ENCODE data around the gene SLC24A5. TPM values are rescaled to one million over a fixed set of nuclear protein-coding genes. Genes with fewer than 3 reads are reported as not detected.
A peak's percentile ranks its signal among the peaks of the same experiment; 100 is the strongest.

Gene SLC24A5
- not detected for polyA plus RNA-seq (ENCODE audit: low read depth in 6 of 6)

DNA sequence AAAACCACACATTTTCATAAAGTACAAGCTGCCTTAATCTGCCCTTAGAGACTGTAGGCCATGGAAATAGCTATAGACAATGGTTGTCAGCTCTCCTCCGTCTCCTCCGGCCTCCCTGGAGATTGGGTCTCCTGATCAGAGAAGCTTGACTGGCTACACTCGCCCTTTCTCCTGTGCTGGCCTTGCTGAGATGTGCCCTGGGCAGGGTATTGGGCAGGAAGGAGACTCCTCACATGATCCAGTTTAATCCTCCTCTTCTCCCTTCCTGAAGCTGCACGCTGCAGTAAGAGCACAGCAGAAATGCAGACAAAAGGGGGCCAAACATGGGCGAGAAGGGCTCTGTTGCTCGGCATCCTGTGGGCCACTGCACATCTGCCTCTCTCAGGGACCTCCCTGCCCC, at the start of gene SLC24A5:
Gene SLC24A5, plus strand, starts transcription at position 246 of the 400 bp plus-strand sequence. Its CDS starts 55 bp downstream, at position 301.
- ATAC-seq (ENCODE audit: low read depth in 2 of 2), result no peak
- H3K4me1 Mint-ChIP-seq, result no peaks in the 10 kb centered on the region
- peaks cover under 1 to 20% (median 8%) of the 10 kb centered on the region in 3 donors for H3K27me3 Mint-ChIP-seq
- no peak within 1 kb of the TSS for H3K4me3 Mint-ChIP-seq
- no peak for DNase-seq
- no peaks in the 10 kb centered on the region for H3K36me3 Mint-ChIP-seq
- no peaks in the 10 kb centered on the region for H3K9me3 Mint-ChIP-seq
- no peak within 1 kb of the TSS for H3K27ac Mint-ChIP-seq

DNA sequence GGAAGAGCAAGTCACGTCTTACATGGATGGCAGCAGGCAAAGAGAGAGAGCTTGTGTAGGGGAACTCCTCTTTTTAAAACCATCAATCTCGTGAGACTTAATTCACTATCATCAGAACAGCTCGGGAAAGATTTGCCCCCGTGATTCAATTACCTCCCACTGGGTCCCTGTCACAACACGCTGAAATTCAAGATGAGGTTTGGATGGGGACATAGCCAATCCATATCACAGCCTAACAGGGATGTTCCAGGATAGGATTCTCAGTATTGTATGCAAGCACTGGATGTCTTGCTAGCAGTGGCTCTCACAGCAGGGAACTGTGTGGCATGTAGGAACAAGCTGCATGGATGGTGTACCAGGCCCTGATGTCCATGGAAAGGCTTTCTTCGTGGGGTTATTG, 47.8 kb upstream of the SLC24A5 start:
- Mint-ChIP-seq H3K4me3 (no peak overlapping the region), H3K27ac (peak overlapping the region in 1 of 6 donors; percentile 64), H3K27me3 (peaks cover 5 to 14% (median 12%) of the 10 kb centered on the region in 3 donors), H3K4me1 (no peaks in the 10 kb centered on the region), H3K36me3 (no peaks in the 10 kb centered on the region), H3K9me3 (peaks cover 0 to 9% (median 2%) of the 10 kb centered on the region in 7 donors)
- DNase-seq (no peak), ATAC-seq (ENCODE audit: low read depth in 2 of 2) (no peak)

DNA sequence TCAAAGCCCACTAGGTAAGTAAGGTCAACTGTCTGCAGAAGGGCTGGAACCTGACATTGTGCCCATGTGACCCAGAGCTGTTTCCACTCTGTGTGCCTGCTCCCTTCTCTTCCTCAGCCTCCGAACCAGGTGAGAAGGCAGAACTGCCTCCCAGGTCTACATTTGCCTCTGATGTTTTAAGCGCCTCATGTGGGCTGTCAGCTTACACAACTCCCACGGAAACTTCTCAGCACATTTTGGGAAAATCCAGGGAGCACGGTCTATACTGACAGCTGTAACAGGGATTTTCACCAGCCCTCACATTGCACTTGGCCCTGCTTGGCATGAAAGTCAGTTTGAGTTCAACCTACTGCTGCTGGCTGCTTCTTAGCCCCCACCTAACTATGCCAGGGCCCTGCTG, 46.9 kb upstream of the SLC24A5 start:
- Mint-ChIP-seq H3K4me3 (no peak overlapping the region), H3K9me3 (peaks cover 0 to 9% (median 2%) of the 10 kb centered on the region in 7 donors), H3K27me3 (peaks cover 6 to 14% (median 14%) of the 10 kb centered on the region in 3 donors), H3K27ac (no peak overlapping the region), H3K36me3 (no peaks in the 10 kb centered on the region), H3K4me1 (no peaks in the 10 kb centered on the region)
- DNase-seq (no peak), ATAC-seq (ENCODE audit: low read depth in 2 of 2) (no peak)

DNA sequence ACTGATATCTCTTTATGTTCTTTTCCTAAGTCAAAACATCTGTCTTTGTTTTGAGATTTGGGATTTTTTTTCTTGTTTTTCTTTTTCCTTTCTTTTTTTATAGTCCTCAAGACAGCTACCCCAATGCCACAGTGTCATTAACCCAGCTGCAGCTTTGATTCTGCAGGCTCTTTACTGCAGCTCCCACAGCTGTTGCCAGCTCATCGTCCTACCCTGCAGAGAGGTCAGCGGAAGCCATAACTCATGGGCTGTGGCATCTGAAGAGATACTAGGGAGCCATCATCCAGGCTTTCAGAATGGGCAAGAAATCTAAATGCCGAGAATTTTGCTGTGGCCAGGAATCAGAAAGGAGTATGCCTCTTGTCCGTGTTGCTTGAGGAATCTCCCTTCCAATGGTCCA, 44.3 kb upstream of the SLC24A5 start:
- H3K27ac Mint-ChIP-seq, result no peak overlapping the region
- peaks cover 0 to 9% (median 0%) of the 10 kb centered on the region in 7 donors for H3K9me3 Mint-ChIP-seq
- no peak overlapping the region for H3K4me3 Mint-ChIP-seq
- no peak for DNase-seq
- ATAC-seq (ENCODE audit: low read depth in 2 of 2), result no peak
- no peaks in the 10 kb centered on the region for H3K4me1 Mint-ChIP-seq
- H3K27me3 Mint-ChIP-seq, result peaks cover 6 to 21% (median 8%) of the 10 kb centered on the region in 3 donors
- H3K36me3 Mint-ChIP-seq, result no peaks in the 10 kb centered on the region

DNA sequence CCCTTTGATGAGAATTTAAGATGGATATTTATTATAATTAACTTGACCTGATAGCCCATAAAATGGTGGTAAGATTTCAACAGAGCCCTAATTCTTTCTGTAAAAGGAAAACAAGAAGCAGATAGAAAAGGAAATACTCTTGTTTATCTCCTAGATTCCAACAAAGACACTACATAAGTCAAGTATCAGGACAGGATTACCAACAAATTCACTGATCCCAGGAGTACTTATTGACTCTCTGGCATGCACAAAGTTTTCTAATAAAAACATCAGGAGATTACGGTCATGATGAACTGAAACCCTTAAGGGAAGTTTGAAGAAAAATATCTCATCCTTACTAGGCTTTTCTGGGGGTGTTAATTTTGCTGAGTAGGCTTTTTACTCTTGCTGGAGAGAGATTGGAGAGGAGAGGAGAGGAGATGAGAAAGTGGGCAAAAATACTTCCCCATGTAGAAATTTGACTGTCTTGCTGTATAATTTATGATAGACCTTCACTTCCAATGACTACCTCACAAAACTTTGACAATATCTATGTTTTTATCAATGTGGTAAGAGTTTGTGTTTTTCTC, 43.1 kb upstream of the SLC24A5 start:
- Mint-ChIP-seq H3K9me3 (peaks cover 0 to 14% (median 0%) of the 10 kb centered on the region in 7 donors), H3K27ac (no peak overlapping the region), H3K36me3 (no peaks in the 10 kb centered on the region), H3K27me3 (peaks cover 6 to 29% (median 8%) of the 10 kb centered on the region in 3 donors), H3K4me3 (no peak overlapping the region), H3K4me1 (no peaks in the 10 kb centered on the region)
- no peak for DNase-seq
- ATAC-seq (ENCODE audit: low read depth in 2 of 2), result no peak

DNA sequence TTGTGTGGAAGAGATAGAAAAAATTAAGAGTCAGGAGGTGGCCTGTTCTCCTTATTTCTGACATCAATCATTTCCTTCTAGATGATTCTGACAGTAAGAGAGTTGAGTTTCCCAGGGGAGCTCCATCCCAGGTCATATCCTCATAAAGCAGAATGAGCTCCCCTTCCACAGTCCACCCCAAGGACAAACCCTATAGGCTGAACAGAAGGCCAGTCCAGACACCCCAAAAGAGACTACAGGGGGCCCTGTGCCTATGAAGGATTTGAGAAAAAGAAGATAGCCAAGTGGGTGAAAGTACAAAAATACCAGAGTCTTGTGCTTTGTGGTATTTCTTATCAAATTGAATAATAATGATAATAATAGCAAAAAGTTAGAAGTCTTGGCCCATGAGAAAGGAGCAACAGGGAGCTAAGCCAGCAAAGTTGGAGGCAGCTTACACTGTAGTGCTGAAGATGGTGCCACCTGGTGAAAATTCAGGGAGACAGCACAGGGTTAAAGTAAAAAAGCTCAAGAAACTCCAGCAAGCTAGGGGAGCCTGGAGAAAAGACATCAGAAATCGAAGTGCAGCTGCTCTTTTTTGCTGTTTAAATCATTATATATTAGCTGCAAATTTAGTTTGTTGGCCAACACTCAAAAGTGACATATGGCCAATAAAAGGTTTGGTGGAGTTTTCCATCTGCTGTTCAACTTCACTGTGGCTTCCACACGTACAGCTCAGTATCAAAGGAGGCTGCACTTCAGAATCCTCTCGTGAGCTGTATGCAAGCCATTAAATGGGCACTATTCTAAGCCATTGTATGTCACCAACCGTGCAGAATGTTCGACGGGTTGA, 35.8 kb upstream of the SLC24A5 start:
- no peaks in the 10 kb centered on the region for H3K36me3 Mint-ChIP-seq
- ATAC-seq (ENCODE audit: low read depth in 2 of 2), result no peak

DNA sequence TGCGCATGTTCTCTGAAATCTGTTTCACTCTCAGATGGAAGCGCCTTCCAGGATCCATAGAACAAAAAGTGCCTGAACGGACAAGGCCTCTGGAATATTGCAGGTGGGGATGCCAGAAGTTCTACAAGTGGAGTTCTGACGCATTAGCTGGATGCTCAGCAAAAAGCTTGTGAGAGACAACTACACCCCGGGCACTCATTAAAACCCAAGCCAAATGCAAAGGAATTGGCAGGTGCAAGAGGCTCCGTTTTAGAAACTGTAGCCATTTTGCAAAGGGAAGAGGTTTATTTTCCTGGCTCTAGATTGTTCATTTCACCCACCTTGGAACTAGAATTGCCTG, 35.2 kb upstream of the SLC24A5 start:
- Mint-ChIP-seq H3K36me3 (no peaks in the 10 kb centered on the region), H3K9me3 (peaks cover 0 to 5% (median 0%) of the 10 kb centered on the region in 7 donors), H3K4me1 (no peaks in the 10 kb centered on the region), H3K4me3 (no peak overlapping the region), H3K27me3 (peaks cover 0 to 25% (median 9%) of the 10 kb centered on the region in 3 donors), H3K27ac (no peak overlapping the region)
- no peak for ATAC-seq (ENCODE audit: low read depth in 2 of 2)
- no peak for DNase-seq

More for the DNA sequence above, 35.8 kb upstream of the SLC24A5 start:
- no peak for DNase-seq
- Mint-ChIP-seq H3K4me3 (no peak overlapping the region), H3K27ac (no peak overlapping the region), H3K4me1 (no peaks in the 10 kb centered on the region), H3K9me3 (peaks cover 0 to 5% (median 0%) of the 10 kb centered on the region in 7 donors), H3K27me3 (peaks cover 0 to 23% (median 5%) of the 10 kb centered on the region in 3 donors)

DNA sequence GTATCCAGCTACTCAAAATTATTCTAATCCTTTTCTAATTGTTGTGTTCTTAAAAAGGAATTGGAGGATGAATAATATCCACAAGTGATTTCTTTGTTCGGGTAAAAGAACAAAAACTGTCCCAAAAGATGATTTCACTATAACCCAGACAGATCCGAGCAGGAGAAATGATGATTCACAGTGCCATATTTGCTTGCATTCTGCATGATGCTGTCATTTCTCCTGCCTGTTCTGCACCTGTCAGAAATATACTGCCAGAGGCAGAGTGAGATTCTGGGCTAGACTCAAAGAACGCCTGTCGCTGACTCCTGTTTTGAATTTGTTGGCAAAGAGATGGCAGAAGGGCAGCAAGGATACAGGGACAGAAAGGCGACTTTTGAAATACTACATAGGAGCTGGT, 34.7 kb upstream of the SLC24A5 start:
- no peak for ATAC-seq (ENCODE audit: low read depth in 2 of 2)
- no peak overlapping the region for H3K27ac Mint-ChIP-seq
- DNase-seq, result no peak

DNA sequence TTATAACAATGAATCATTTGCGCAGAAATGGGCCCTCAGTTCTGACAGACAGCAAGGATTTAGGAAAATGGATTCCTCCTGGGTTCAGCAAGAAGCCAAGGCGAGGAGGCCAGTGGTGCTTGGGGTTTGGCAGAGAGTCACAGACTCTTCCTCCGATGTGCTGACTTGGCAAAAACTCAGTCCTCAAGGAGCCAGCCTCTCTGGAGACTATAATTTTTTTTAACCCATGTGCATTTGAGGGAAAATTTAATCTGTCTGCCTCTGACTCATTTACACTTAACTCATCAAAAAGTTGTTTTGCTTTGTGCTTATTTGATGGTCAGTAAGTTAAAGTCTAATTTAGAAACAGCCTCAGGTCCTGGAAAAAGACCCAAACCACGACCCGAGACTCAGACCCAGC, 34.2 kb upstream of the SLC24A5 start:
- Mint-ChIP-seq H3K27me3 (peaks cover 0 to 24% (median 9%) of the 10 kb centered on the region in 3 donors), H3K36me3 (no peaks in the 10 kb centered on the region), H3K4me1 (no peaks in the 10 kb centered on the region), H3K9me3 (peaks cover 0 to 5% (median 0%) of the 10 kb centered on the region in 7 donors), H3K4me3 (no peak overlapping the region), H3K27ac (no peak overlapping the region)
- DNase-seq (no peak), ATAC-seq (ENCODE audit: low read depth in 2 of 2) (no peak)

More for the DNA sequence above, 34.7 kb upstream of the SLC24A5 start:
- H3K36me3 Mint-ChIP-seq, result no peaks in the 10 kb centered on the region
- H3K9me3 Mint-ChIP-seq, result peaks cover 0 to 5% (median 0%) of the 10 kb centered on the region in 7 donors
- no peak overlapping the region for H3K4me3 Mint-ChIP-seq
- no peaks in the 10 kb centered on the region for H3K4me1 Mint-ChIP-seq
- H3K27me3 Mint-ChIP-seq, result peaks cover 0 to 24% (median 9%) of the 10 kb centered on the region in 3 donors

DNA sequence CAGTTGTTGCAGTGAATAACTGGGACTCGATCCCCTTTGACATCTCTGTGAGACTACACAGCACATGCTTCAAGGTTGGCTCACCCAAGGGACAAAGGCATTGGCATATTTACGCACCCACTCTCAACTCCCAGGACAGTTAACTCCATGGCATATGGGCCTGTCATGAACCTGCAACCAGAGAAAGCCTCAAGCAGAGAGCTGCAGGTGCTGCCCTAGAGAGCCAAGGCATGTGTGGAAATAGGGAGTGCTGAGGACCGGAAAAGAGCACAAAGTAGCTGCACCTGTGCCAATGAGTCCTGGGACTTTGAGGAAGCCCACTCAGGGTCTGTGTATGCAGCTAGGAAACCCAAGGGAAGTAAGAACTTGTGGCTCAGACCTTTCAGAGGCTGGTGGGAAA, 32.9 kb upstream of the SLC24A5 start:
- no peak overlapping the region for H3K4me3 Mint-ChIP-seq
- no peaks in the 10 kb centered on the region for H3K4me1 Mint-ChIP-seq
- no peak for DNase-seq
- no peak for ATAC-seq (ENCODE audit: low read depth in 2 of 2)
- H3K27me3 Mint-ChIP-seq, result peaks cover 0 to 15% (median 9%) of the 10 kb centered on the region in 3 donors
- no peaks in the 10 kb centered on the region for H3K9me3 Mint-ChIP-seq
- H3K36me3 Mint-ChIP-seq, result no peaks in the 10 kb centered on the region
- no peak overlapping the region for H3K27ac Mint-ChIP-seq

DNA sequence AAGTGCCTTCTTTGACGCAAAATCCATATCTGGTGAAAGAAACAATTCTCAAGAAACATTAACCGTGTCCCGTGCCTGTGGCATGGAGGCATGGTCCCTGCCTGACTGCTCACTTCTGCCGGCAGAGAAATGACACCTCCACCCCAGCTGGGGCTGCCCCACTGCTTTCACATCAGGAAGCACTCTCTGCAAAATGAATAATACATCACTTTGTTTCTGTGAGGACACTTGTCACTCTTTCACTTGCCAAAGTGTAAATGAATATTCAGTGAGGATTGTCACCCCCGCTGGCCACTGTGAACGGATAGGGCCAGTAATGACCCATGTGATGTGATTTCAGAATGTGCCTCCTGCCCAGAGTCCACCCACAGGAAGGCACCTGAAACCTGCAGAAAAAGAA, 31.1 kb upstream of the SLC24A5 start:
- no peaks in the 10 kb centered on the region for H3K9me3 Mint-ChIP-seq
- no peaks in the 10 kb centered on the region for H3K4me1 Mint-ChIP-seq
- H3K27ac Mint-ChIP-seq, result no peak overlapping the region

DNA sequence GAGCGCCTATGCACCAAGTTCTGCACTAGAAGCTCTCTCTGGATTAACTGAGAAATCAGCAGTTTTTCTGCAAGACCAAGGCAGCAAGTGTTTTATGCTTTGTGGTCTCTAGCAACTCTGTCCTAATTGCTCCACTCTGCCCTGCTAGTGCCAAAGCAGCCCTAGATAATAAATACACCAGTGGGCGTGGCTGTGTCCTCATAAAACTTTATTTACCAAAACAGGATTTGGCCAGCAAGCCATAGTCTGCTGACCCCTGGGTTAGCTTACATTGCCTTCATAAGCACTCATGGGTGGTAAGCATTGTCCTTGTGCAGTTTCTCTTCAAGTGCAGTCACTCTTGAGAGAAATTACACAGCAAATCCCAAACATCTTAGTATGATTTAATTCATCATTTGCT, 30.7 kb upstream of the SLC24A5 start:
- H3K4me1 Mint-ChIP-seq, result no peaks in the 10 kb centered on the region
- peaks cover 0 to 2% (median 0%) of the 10 kb centered on the region in 7 donors for H3K9me3 Mint-ChIP-seq
- DNase-seq, result no peak

More for the DNA sequence above, 31.1 kb upstream of the SLC24A5 start:
- ATAC-seq (ENCODE audit: low read depth in 2 of 2) (no peak), DNase-seq (no peak)
- peaks cover 0 to 19% (median 9%) of the 10 kb centered on the region in 3 donors for H3K27me3 Mint-ChIP-seq
- no peaks in the 10 kb centered on the region for H3K36me3 Mint-ChIP-seq
- H3K4me3 Mint-ChIP-seq, result no peak overlapping the region

DNA sequence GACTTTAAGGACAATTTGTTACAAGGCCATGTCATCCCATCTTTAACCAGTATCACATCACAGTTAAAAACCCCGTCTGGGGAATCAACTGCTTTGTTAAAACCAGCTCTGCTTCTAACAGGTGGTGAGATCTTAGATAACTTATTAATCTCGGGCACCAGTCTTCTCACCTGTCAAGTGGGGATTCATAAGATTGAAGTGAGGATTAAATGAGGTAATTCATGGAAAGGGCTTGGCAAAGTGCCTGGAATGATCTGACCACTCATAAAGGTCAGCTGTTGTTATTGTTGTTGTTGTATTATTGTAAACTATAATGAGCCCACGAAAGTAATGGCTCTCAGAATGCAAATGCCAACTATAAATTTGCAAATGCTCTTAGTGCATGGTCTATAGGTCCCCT, 30.1 kb upstream of the SLC24A5 start:
- H3K36me3 Mint-ChIP-seq, result no peaks in the 10 kb centered on the region
- no peaks in the 10 kb centered on the region for H3K4me1 Mint-ChIP-seq
- peaks cover 0 to 3% (median 0%) of the 10 kb centered on the region in 7 donors for H3K9me3 Mint-ChIP-seq
- H3K27me3 Mint-ChIP-seq, result peaks cover 0 to 27% (median 9%) of the 10 kb centered on the region in 3 donors
- no peak for DNase-seq
- no peak overlapping the region for H3K27ac Mint-ChIP-seq
- ATAC-seq (ENCODE audit: low read depth in 2 of 2), result no peak
- no peak overlapping the region for H3K4me3 Mint-ChIP-seq

More for the DNA sequence above, 30.7 kb upstream of the SLC24A5 start:
- no peak overlapping the region for H3K27ac Mint-ChIP-seq
- ATAC-seq (ENCODE audit: low read depth in 2 of 2), result no peak
- H3K27me3 Mint-ChIP-seq, result peaks cover 0 to 22% (median 9%) of the 10 kb centered on the region in 3 donors
- no peaks in the 10 kb centered on the region for H3K36me3 Mint-ChIP-seq
- H3K4me3 Mint-ChIP-seq, result no peak overlapping the region

DNA sequence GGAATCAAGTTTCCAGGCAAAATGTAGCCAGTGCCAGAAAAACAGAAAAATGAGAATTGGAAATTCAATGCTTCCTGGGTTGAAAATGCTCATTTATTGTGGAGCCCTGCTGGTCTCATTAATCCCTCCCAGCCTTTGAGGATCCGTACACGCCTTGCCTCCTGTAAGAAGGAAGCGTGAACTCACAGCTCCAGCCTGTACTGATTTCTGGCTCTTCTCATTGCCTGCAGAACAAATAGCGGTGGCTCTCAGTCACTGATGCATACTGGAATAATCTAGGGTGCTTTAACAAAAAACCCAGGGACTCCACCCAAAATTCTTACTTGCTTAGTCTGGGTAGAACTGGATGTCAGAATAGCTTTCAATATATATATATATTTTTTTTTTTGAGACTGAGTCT, 29.3 kb upstream of the SLC24A5 start:
- Mint-ChIP-seq H3K27ac (no peak overlapping the region), H3K27me3 (peaks cover 0 to 28% (median 9%) of the 10 kb centered on the region in 3 donors), H3K9me3 (peaks cover 0 to 3% (median 0%) of the 10 kb centered on the region in 7 donors), H3K4me3 (no peak overlapping the region), H3K36me3 (no peaks in the 10 kb centered on the region), H3K4me1 (no peaks in the 10 kb centered on the region)
- no peak for DNase-seq
- ATAC-seq (ENCODE audit: low read depth in 2 of 2), result no peak

Data from naive B cell (primary cell).